ENCODE measurements around the gene KCNK10.

DNA sequence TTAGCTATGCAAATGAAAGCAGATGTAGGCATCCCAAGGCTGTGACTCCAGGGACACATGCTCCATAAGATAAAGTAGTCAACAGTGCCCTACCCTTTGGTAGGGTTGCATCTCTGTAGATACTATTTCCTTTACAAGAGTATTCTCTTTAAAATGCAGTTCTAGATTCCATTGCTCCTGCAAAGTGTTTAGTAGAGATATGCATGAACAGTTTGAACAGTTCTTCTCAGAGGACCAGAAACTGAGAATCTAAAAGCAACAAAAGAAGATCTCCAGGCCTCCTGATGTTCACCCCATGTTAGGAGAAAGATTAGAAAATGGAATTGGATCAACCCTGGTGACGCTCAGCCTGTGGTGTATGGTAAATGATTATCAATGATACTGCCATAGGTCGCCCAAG lies 121.2 kb downstream of the KCNK10 start:
- TF ChIP-seq, protein P1, sequence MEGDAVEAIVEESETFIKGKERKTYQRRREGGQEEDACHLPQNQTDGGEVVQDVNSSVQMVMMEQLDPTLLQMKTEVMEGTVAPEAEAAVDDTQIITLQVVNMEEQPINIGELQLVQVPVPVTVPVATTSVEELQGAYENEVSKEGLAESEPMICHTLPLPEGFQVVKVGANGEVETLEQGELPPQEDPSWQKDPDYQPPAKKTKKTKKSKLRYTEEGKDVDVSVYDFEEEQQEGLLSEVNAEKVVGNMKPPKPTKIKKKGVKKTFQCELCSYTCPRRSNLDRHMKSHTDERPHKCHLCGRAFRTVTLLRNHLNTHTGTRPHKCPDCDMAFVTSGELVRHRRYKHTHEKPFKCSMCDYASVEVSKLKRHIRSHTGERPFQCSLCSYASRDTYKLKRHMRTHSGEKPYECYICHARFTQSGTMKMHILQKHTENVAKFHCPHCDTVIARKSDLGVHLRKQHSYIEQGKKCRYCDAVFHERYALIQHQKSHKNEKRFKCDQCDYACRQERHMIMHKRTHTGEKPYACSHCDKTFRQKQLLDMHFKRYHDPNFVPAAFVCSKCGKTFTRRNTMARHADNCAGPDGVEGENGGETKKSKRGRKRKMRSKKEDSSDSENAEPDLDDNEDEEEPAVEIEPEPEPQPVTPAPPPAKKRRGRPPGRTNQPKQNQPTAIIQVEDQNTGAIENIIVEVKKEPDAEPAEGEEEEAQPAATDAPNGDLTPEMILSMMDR (conservative IDR thresholded peaks at IDR 0.05; ENCODE audit: low read length) = no peak
- no peak for TF ChIP-seq EZH2phosphoT487 (IDR thresholded peaks at IDR 0.05; ENCODE audit: borderline replicate concordance)
